ENCODE results near the gene ALDH1L1. TPM values are rescaled to one million over a fixed set of nuclear protein-coding genes. Genes with fewer than 3 reads are reported as not detected.

The ALDH1L1 gene
- total RNA-seq, 1 donor from 2014 or later: 5.0 TPM

DNA sequence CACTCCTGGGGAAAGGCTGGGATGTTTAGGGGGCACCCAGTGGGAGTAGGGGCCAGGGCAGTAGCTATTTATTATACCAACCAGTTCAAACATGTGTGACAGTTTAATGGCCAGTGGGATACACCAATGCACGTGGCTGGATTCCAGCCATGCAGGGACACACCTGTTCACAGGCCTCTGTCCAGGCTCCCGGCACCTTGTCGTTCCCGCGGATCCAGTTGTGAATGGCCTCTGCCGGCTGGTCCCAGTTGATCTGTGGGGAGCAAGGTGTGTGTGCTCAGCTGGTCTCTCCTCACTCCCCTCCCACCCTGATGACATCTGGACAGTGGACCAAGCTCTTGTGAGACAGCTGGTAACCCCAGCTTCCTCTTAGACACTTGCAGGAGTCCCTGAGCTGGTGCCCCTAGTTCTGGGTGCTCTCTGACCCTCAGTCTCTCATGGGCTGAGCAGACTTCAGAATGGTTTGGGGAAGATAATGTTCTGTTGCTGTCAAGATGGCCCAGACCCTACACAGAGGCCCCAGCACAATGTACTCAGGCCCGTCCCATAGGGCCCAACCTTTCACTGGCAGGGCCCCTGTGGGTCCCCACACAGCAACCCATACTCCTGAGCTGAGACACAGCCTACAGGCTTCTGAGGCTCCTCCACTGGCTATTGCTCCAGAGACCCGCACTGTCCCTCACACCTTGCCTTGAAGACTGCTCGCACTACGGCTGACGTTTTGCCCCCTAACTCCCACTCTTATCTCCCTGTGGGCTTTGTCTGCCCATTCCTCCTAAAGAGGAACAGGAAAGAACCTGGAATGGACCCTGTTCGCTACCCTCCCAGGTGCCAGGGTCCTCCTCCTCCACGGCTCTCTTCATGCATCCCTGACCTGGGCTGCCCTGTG lies 25.8 kb downstream of the ALDH1L1 start:
- Mint-ChIP-seq H3K4me3 (no peak overlapping the region), H3K4me1 (ENCODE audit: unreplicated experiment) (peaks cover 16% of the 10 kb centered on the region), H3K27ac (no peak overlapping the region), H3K36me3 (no peaks in the 10 kb centered on the region), H3K9me3 (no peaks in the 10 kb centered on the region), H3K27me3 (no peaks in the 10 kb centered on the region)
- TF ChIP-seq, protein P1, sequence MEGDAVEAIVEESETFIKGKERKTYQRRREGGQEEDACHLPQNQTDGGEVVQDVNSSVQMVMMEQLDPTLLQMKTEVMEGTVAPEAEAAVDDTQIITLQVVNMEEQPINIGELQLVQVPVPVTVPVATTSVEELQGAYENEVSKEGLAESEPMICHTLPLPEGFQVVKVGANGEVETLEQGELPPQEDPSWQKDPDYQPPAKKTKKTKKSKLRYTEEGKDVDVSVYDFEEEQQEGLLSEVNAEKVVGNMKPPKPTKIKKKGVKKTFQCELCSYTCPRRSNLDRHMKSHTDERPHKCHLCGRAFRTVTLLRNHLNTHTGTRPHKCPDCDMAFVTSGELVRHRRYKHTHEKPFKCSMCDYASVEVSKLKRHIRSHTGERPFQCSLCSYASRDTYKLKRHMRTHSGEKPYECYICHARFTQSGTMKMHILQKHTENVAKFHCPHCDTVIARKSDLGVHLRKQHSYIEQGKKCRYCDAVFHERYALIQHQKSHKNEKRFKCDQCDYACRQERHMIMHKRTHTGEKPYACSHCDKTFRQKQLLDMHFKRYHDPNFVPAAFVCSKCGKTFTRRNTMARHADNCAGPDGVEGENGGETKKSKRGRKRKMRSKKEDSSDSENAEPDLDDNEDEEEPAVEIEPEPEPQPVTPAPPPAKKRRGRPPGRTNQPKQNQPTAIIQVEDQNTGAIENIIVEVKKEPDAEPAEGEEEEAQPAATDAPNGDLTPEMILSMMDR (conservative IDR thresholded peaks at IDR 0.05): no peak
- DNase-seq (ENCODE audit: extremely low spot score, unreplicated experiment): peak; percentile 63

DNA sequence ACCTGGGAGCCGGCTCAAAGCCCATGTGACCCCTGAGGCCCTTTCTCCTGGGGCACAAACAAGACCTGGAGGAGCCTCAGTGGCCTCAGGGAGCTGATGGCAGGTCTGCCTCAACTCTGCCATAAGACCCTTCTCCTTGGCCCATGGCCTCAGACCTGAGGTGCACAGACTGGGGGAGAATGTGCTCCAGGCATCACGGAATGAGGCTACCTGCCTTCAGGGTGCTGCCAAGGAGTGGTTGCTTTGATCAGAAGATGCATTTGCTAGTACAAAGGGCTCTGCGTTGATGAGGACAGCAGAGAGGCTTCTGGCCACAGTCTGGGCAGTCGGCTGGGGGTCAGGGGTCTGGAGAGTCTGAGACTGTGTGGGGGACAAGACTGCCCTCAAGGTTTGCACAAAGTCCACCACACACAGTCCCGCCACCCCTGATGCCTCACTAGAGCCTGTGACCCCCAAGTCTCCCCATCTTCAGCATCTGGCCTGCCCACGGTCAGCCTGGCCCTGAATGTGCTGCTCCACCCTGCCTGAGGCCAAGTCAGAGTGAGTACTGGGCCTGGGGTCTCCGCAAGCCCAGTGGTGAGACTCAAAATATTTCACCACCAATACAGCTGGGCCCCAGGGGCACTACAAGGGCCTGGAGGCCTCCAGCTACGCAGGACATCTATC lies 26.6 kb downstream of the ALDH1L1 start:
- Mint-ChIP-seq H3K4me1 (ENCODE audit: unreplicated experiment) (peaks cover 9% of the 10 kb centered on the region), H3K27ac (no peak overlapping the region), H3K36me3 (no peaks in the 10 kb centered on the region), H3K4me3 (no peak overlapping the region), H3K27me3 (no peaks in the 10 kb centered on the region), H3K9me3 (no peaks in the 10 kb centered on the region)
- TF ChIP-seq, protein P1 (conservative IDR thresholded peaks at IDR 0.05): no peak
- peak; percentile 43 for DNase-seq (ENCODE audit: extremely low spot score, unreplicated experiment)

DNA sequence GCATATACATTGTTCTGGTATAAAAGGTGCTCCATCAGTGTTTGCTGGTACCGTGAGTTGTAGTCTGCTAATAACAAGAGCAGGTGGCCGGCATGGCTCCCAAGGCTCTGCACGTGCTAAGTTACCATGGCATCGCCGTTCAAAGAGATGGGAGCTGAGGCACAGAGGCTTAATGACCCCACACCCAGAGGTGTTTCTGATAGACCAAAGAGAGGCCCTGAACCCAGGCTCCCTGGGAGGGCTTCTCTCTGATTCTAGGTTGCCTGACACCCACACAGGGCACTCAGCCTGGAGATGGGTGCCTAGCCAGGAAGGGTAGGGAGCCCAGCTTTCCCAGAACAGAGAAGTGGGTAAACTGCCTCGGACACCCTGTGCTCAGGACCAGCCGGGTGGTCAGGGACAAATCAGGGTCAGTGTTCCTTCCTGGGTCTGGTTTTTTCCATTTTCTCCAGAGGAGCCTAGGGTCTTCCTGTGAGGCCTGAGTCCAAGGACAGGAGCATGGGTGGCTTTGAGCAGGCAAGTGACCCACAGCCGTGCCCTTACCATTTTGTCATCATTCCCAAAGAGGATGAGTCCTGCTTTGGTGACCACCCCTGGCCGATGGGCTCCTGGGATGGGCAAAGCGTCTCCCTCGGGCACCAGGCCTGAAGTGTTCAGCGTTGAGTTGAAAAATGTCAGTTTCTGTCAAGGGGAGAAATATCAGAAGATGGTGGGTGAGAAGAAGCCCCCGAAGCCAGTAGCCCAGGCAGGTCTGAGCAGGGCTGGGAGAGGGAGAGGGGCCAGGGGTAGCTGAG lies 27.3 kb downstream of the ALDH1L1 start:
- Mint-ChIP-seq H3K4me1 (ENCODE audit: unreplicated experiment) (peaks cover 2% of the 10 kb centered on the region), H3K36me3 (no peaks in the 10 kb centered on the region), H3K27ac (no peak overlapping the region), H3K9me3 (no peaks in the 10 kb centered on the region), H3K4me3 (no peak overlapping the region), H3K27me3 (no peaks in the 10 kb centered on the region)
- TF ChIP-seq, protein P1 (conservative IDR thresholded peaks at IDR 0.05): no peak
- peak; percentile 50 for DNase-seq (ENCODE audit: extremely low spot score, unreplicated experiment)

DNA sequence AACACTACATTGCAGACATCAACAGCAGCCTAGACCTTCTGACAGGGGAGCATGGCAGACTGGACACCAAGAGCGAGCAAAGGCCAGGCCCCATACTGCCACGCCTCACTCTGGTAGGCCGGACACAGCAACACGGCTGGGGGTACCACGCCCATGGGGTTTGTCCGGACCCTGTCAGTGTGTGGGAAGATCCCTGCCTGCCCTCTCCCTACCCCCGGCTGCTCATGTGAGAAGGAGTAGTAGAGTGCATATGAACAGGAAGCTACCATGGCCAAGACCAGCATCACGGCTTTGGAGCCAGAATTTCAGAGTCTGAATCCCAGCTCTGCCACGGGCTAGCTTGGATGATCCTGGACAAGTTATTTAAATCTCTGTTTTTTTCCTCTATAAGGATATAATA lies 27.9 kb downstream of the ALDH1L1 start:
- DNase-seq (ENCODE audit: extremely low spot score, unreplicated experiment): peak; percentile 59
- TF ChIP-seq, protein P1 (conservative IDR thresholded peaks at IDR 0.05): no peak
- Mint-ChIP-seq H3K4me1 (ENCODE audit: unreplicated experiment) (no peaks in the 10 kb centered on the region), H3K27me3 (no peaks in the 10 kb centered on the region), H3K27ac (no peak overlapping the region), H3K9me3 (no peaks in the 10 kb centered on the region), H3K36me3 (no peaks in the 10 kb centered on the region), H3K4me3 (no peak overlapping the region)

DNA sequence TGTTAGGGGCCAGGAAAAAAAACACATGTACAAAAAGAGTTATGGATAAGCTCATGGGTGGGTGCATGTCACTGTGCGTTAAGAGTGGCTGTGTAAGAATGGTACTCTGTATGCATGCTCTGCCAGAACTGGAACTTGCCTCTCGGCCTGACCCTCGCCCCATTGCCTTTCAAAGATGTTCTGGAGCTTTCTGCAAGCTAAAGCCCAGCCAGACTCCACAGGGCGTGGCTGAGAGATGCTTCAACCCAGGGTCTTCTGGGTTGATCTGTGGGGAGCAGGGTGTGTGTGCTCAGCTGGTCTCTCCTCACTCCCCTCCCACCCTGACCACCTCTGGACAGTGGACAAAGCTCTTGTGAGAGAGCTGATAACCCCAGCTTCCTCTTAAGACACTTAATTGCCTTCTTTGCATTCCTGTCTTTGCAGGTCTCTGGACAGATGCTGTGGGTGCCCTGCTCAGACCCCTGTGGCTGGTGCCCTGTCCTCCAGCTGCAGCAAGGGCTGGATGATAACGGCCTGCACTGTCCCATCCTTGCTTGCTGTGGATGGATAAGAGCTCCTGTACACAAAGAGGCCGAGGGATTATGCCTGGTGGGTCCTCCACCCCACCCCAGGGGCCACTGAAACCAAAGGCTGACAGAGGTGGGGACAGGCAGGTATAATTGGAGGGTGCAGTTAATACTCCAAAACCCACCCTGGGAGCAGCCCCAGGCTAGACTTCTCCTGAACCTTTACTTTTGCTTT lies 28.7 kb downstream of the ALDH1L1 start:
- DNase-seq (ENCODE audit: extremely low spot score, unreplicated experiment): peak; percentile 47
- no peak overlapping the region for H3K27ac Mint-ChIP-seq
- TF ChIP-seq, protein P1 (conservative IDR thresholded peaks at IDR 0.05): no peak
- H3K4me3 Mint-ChIP-seq: no peak overlapping the region
- no peaks in the 10 kb centered on the region for H3K9me3 Mint-ChIP-seq
- no peaks in the 10 kb centered on the region for H3K36me3 Mint-ChIP-seq
- no peaks in the 10 kb centered on the region for H3K27me3 Mint-ChIP-seq
- H3K4me1 Mint-ChIP-seq (ENCODE audit: unreplicated experiment): no peaks in the 10 kb centered on the region

Data from type B pancreatic cell (in vitro differentiated cells).